M059J (cell line): Measurements from ENCODE around the gene EML4. TPM values are rescaled to one million over a fixed set of nuclear protein-coding genes. Genes with fewer than 3 reads are reported as not detected.

Experiments used
- total RNA-seq: library from RNA; depleted of rRNA; stranded (reverse); fragments of >200 nt; shearing (Covaris generic); gene quantifications from 2 replicates; pipeline ENCODE4 v1.2.3, GENCODE V29; 2014; rRNA removed

Gene EML4
- total RNA-seq, 1 experiment from 2014 or later, result 36.7 TPM

Other genes with a start within 250 kb of the EML4 start
- 4.1 and 5.4 TPM in 2 replicates for gene PKDCC, start 121.3 kb upstream of the EML4 start, total RNA-seq
- 178 and 254 TPM in 2 replicates for gene COX7A2L, start 191.9 kb downstream of the EML4 start, total RNA-seq